HEK293 (cell line): ENCODE results near the gene EIPR1.

Source experiments
- HOXA7 ChIP-seq: sonication (generic); formaldehyde crosslinking; IDR thresholded peaks from 2 replicates; pipeline ENCODE4 v1.8.1; 2022; ENCODE audit warnings: missing genetic modification reagents, borderline replicate concordance
- ZNF10 ChIP-seq: fragments of 450-650 bp; formaldehyde crosslinking; IDR thresholded peaks from 2 replicates; pipeline ENCODE4 v1.5.1; 2017; ENCODE audit warnings: missing biosample characterization, missing genetic modification characterization
- ZNF202 ChIP-seq: fragments of 450-650 bp; formaldehyde crosslinking; IDR thresholded peaks from 2 replicates; pipeline ENCODE4 v1.5.1; 2016; ENCODE audit warnings: missing biosample characterization, missing genetic modification characterization, borderline replicate concordance

DNA sequence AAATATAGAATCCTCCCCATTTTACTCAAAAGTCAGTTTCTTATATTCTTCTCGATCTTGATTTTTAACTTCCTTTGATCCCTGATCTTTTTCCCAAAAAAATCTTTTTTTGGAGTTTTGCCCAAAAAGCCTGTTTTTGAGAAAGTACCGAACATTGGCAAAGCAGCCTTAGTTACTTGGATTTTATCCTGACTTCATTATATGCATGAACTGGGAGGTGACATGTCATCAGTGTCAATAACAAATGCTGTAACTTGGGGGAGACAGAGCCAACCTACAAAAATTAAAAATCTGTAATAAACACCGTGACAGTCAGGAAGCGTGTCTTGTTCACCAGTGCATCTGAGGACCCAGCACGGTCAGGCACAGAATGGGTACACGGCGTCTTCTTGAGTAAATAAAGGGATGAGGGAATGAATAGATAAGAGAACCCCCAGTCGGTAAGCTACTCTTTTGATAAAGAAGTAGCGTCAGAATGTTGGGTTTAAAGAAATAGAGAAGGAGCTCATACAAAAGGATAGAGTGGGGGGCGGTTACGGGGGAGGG is 26.8 kb upstream of the EIPR1 start:
- no peak for TF ChIP-seq HOXA7 (CRISPR knock-in tag)
- TF ChIP-seq ZNF202: no peak
- no peak for TF ChIP-seq ZNF10 (tag by site-specific recombination)
